Smooth muscle cell (in vitro differentiated cells): ENCODE measurements around the gene HCFC1R1. TPM values are rescaled to one million over a fixed set of nuclear protein-coding genes. Genes with fewer than 3 reads are reported as not detected.

Experiments
- DNase-seq: peaks from one replicate; lab custom pipeline; 2025; ENCODE audit not compliant: unreplicated experiment; lab: John Stamatoyannopoulos, UW
- H2AFZ ChIP-seq: fragments of 200-600 bp; sonication (generic); 2 replicates; pipeline ENCODE4 v1.6.0; 2016; ENCODE audit warnings: antibody characterized with exemption, low read depth, mild to moderate bottlenecking
- H3F3A ChIP-seq: fragments of 200-600 bp; sonication (generic); 2 replicates; pipeline ENCODE4 v1.6.0; 2017; ENCODE audit warnings: antibody characterized with exemption, low read depth
- H3K27ac ChIP-seq: fragments of 200-600 bp; sonication (generic); 2 replicates; pipeline ENCODE4 v1.5.1; 2016; ENCODE audit warnings: low read depth, mild to moderate bottlenecking
- H3K27me3 ChIP-seq: fragments of 200-600 bp; sonication (generic); 2 replicates; pipeline ENCODE4 v1.6.1; 2016; ENCODE audit warnings: low read depth, mild to moderate bottlenecking
- H3K36me3 ChIP-seq: fragments of 200-600 bp; sonication (generic); 2 replicates; pipeline ENCODE4 v1.5.1; 2016; ENCODE audit warnings: low read depth
- H3K4me1 ChIP-seq: fragments of 200-600 bp; sonication (generic); 2 replicates; pipeline ENCODE4 v1.5.1; 2016; ENCODE audit warnings: low read depth
- H3K4me2 ChIP-seq: fragments of 200-600 bp; sonication (generic); 2 replicates; pipeline ENCODE4 v1.6.0; 2016; ENCODE audit warnings: mild to moderate bottlenecking
- H3K4me3 ChIP-seq: fragments of 200-600 bp; sonication (generic); 2 replicates; pipeline ENCODE4 v1.5.1; 2016; ENCODE audit warnings: mild to moderate bottlenecking
- H3K79me2 ChIP-seq: fragments of 200-600 bp; sonication (generic); 2 replicates; pipeline ENCODE4 v1.6.0; 2016; ENCODE audit warnings: low read depth, mild to moderate bottlenecking
- H3K9ac ChIP-seq: fragments of 200-600 bp; sonication (generic); 2 replicates; pipeline ENCODE4 v1.6.0; 2016; ENCODE audit warnings: low read depth
- H3K9me3 ChIP-seq: fragments of 200-600 bp; sonication (generic); replicated peaks from 2 replicates; pipeline ENCODE4 v1.5.1; 2016; ENCODE audit warnings: low read depth
- H4K20me1 ChIP-seq: fragments of 200-600 bp; sonication (generic); 2 replicates; pipeline ENCODE4 v1.6.0; 2016; ENCODE audit warnings: low read depth
- WGBS: methylation state at CpG from one replicate; pipeline ENCODE4 v1.1.7; 2016; ENCODE audit warnings: low lambda C conversion rate; 5-methylcytosine and 5-hydroxymethylcytosine counted together
- polyA plus RNA-seq: library from polyadenylated mRNA; unstranded; fragments of >200 nt; fragmentation: Nextera tagmentation; extraction: Ambion mirVana; gene quantifications from 2 replicates; pipeline ENCODE4 v1.2.1, GENCODE V29; 2016
- total RNA-seq: library from RNA; depleted of rRNA; stranded (reverse); fragments of >200 nt; gene quantifications from 2 replicates; pipeline ENCODE4 v1.2.3, GENCODE V29; 2014
- TF ChIP-seq, protein P1 (sequence below): fragments of 200-600 bp; sonication (generic); IDR thresholded peaks from 2 replicates; pipeline ENCODE4 v1.5.1; 2017; ENCODE audit warnings: borderline replicate concordance, mild to moderate bottlenecking, antibody characterized with exemption; ENCODE audit not compliant: insufficient read depth, poor library complexity, severe bottlenecking

The HCFC1R1 gene
- total and polyA plus RNA-seq, 2 experiments from 2014 or later: 63.3 to 337 TPM

DNA sequence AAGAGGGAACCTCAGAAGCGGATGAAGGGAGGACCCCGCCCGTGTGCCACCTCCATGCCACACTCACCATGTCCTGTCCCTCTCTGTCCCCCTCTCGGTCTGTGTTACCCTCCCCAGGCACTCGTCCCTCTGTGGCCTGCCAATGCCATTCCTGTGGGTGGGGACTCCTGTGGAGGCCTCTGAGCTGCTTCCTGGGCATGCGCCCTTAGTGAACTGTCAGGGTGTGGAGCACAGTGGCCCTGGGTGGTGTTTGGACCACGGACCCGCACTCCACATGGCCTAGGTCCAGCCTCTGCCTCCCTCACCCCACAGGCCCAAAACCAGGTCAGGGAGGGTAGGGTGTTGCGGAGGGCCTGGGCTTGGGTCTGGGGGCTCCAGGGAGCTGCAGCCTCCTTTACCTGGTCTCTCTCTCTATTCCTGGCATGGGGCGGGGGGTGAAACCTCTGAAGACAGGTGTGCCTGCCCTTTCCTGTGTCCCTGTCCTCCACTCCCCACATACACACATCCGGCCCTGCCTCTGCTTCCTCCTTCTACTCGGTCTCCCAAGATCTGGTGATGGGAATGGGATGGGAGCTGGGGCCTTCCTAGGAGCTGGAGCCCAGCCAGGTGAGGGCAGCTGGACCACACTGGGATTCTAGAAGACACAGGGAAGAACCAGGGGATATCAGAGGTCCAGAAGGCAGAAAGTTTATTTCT, 32.0 kb downstream of the HCFC1R1 start:
- Histone ChIP-seq H3K79me2 (no peaks in the 10 kb centered on the region), H3K4me2 (no peak overlapping the region), H4K20me1 (no peaks in the 10 kb centered on the region), H3F3A (no peaks in the 10 kb centered on the region), H3K9ac (no peak overlapping the region), H3K4me3 (no peak overlapping the region), H2AFZ (no peak overlapping the region), H3K9me3 (no peaks in the 10 kb centered on the region), H3K27ac (no peak overlapping the region), H3K4me1 (no peaks in the 10 kb centered on the region), H3K27me3 (no peaks in the 10 kb centered on the region), H3K36me3 (no peaks in the 10 kb centered on the region)
- TF ChIP-seq, protein P1, sequence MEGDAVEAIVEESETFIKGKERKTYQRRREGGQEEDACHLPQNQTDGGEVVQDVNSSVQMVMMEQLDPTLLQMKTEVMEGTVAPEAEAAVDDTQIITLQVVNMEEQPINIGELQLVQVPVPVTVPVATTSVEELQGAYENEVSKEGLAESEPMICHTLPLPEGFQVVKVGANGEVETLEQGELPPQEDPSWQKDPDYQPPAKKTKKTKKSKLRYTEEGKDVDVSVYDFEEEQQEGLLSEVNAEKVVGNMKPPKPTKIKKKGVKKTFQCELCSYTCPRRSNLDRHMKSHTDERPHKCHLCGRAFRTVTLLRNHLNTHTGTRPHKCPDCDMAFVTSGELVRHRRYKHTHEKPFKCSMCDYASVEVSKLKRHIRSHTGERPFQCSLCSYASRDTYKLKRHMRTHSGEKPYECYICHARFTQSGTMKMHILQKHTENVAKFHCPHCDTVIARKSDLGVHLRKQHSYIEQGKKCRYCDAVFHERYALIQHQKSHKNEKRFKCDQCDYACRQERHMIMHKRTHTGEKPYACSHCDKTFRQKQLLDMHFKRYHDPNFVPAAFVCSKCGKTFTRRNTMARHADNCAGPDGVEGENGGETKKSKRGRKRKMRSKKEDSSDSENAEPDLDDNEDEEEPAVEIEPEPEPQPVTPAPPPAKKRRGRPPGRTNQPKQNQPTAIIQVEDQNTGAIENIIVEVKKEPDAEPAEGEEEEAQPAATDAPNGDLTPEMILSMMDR: no peak
- no peak for DNase-seq
- 88% methylated on average over 12 of the region's 12 CpGs for WGBS

DNA sequence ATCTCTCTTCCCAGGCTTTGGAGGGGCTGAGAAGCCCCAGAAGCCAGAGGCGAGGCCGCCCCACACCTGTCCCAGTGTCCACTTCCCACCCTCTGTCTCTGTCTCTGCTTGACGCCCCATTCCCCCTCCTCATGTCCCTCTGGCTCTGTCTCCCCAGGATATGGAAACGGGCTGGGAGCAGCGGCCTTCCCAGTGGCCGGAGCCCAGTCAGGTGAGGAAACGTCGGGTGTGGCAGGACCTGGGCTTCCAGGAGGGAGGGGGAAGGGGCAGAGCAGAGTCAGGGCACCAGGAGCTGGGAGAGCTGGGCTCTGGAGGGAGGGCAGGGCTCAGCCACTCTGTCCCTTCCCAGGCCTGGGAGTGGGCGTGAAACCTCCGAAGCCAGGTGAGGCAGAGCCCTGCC, 32.9 kb downstream of the HCFC1R1 start:
- Histone ChIP-seq H3K36me3 (no peaks in the 10 kb centered on the region), H3K4me1 (no peaks in the 10 kb centered on the region), H3K27ac (no peak overlapping the region), H2AFZ (no peak overlapping the region), H3K4me2 (no peak overlapping the region), H3K27me3 (no peaks in the 10 kb centered on the region), H3K4me3 (no peak overlapping the region), H3K9ac (no peak overlapping the region), H3K79me2 (no peaks in the 10 kb centered on the region), H3K9me3 (no peaks in the 10 kb centered on the region), H4K20me1 (no peaks in the 10 kb centered on the region), H3F3A (no peaks in the 10 kb centered on the region)
- DNase-seq: no peak
- TF ChIP-seq, protein P1: no peak
- 61% methylated on average over 10 of the region's 10 CpGs for WGBS

DNA sequence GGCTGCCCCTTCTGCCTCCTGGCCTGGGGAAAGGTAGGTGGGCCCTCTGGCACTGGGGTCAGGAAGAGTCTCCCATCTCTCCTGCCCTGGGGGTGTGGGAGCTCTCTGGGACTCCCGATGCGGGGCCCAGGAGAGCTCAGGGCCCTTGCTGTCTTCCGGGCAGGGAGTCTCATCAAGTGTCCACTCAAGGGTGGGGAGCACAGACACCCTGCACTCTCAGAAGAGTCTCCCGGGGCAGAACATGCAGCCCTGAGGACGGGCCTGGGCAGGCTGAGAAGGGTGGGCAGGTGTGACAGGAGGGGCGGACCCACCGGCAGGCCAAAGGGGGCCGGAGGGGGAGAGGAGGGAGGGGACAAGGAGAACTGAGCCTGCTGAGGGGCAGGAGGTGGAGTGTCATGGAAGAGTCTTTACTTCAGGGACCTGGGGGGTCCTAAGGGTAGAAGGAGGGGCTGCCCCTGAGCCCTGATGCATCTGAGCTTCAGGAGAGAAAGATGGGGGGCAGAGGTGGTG, 35.1 kb downstream of the HCFC1R1 start:
- Histone ChIP-seq H3K27me3 (no peaks in the 10 kb centered on the region), H3K9me3 (no peaks in the 10 kb centered on the region), H3K4me3 (no peak overlapping the region), H3K4me2 (no peak overlapping the region), H3K9ac (no peak overlapping the region), H3K79me2 (no peaks in the 10 kb centered on the region), H3F3A (no peaks in the 10 kb centered on the region), H2AFZ (no peak overlapping the region), H3K36me3 (no peaks in the 10 kb centered on the region), H4K20me1 (no peaks in the 10 kb centered on the region), H3K27ac (no peak overlapping the region), H3K4me1 (no peaks in the 10 kb centered on the region)
- DNase-seq: no peak
- WGBS: 76% methylated on average over 3 of the region's 8 CpGs
- TF ChIP-seq, protein P1: no peak

DNA sequence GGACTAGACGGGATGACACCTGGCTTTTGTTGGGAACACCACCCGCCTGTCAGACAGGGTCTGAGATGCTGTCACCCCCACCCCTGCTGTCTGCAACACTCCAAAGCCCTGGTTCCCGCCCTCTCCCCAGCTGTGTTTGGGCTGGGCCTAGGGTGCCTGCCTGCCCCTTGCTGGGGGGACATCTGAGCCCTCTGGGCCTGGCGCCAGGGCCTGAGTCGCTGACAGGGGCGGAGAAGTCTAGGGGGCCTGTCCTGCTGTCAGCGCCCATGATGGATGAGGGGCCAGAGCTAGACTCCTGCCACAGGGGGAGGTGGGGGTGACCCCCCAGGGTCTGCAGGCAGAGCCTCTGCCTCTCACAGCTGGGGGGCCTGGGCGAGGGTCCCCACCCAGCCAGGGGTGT, 35.9 kb downstream of the HCFC1R1 start:
- H3K4me1 ChIP-seq: no peaks in the 10 kb centered on the region
- H2AFZ ChIP-seq: no peak overlapping the region
- no peaks in the 10 kb centered on the region for H3K27me3 ChIP-seq
- no peak overlapping the region for H3K4me2 ChIP-seq
- H3F3A ChIP-seq: no peaks in the 10 kb centered on the region
- TF ChIP-seq, protein P1: no peak
- H3K9ac ChIP-seq: no peak overlapping the region
- no peaks in the 10 kb centered on the region for H3K36me3 ChIP-seq
- H3K4me3 ChIP-seq: no peak overlapping the region
- no peak overlapping the region for H3K27ac ChIP-seq
- no peaks in the 10 kb centered on the region for H4K20me1 ChIP-seq
- no peaks in the 10 kb centered on the region for H3K9me3 ChIP-seq
- H3K79me2 ChIP-seq: no peaks in the 10 kb centered on the region
- 77% methylated on average over 8 of the region's 8 CpGs for WGBS
- DNase-seq: no peak
